MG63 (cell line): ENCODE results near the gene DDX41. TPM values are rescaled to one million over a fixed set of nuclear protein-coding genes. Genes with fewer than 3 reads are reported as not detected.

Experiments
- DNase-seq: peaks from one replicate; pipeline ENCODE4 v3.0.0-alpha.2; 2020
- H3K27me3 ChIP-seq: fragments of 250-450 bp; sonication (Bioruptor Pico); 2 replicates; pipeline ENCODE4 v1.5.1; 2020; ENCODE audit warnings: mild to moderate bottlenecking, moderate library complexity
- H3K36me3 ChIP-seq: fragments of 250-450 bp; sonication (Bioruptor Pico); 2 replicates; pipeline ENCODE4 v1.5.1; 2020; ENCODE audit warnings: mild to moderate bottlenecking, moderate library complexity
- H3K4me3 ChIP-seq: fragments of 250-450 bp; sonication (Bioruptor Pico); 2 replicates; pipeline ENCODE4 v1.5.1; 2020; ENCODE audit warnings: mild to moderate bottlenecking, moderate library complexity
- H3K9me3 ChIP-seq: fragments of 250-450 bp; sonication (Bioruptor Pico); 2 replicates; pipeline ENCODE4 v1.5.1; 2020; ENCODE audit warnings: mild to moderate bottlenecking, moderate library complexity
- total RNA-seq: library from RNA; depleted of rRNA; stranded (reverse); fragments of >200 nt; shearing (Covaris generic); gene quantifications from 2 replicates; pipeline ENCODE4 v1.2.3, GENCODE V29; 2014; ENCODE audit warnings: low replicate concordance

The DDX41 gene
- total RNA-seq, 1 experiment from 2014 or later: 127 TPM

- Histone ChIP-seq H3K9me3 (no peaks in the 10 kb centered on the region), H3K36me3 (peaks cover 42% of the 10 kb centered on the region), H3K27me3 (no peaks in the 10 kb centered on the region), H3K4me3 (no peak overlapping the region)
- DNase-seq: no peak
Measured at GRCh38 chr5:177508221-177508611, 8.5 kb downstream of the DDX41 start.

GRCh38 chr5:177507596-177508220 is 9.1 kb downstream of the DDX41 start:
- H3K36me3 ChIP-seq: peaks cover 37% of the 10 kb centered on the region
- H3K4me3 ChIP-seq: no peak overlapping the region
- DNase-seq: no peak
- H3K9me3 ChIP-seq: no peaks in the 10 kb centered on the region
- H3K27me3 ChIP-seq: no peaks in the 10 kb centered on the region

GRCh38 chr5:177507165-177507564 is 9.6 kb downstream of the DDX41 start:
- DNase-seq: no peak
- H3K36me3 ChIP-seq: peaks cover 32% of the 10 kb centered on the region

GRCh38 chr5:177505075-177505474 is 11.7 kb downstream of the DDX41 start:
- Histone ChIP-seq H3K27me3 (no peaks in the 10 kb centered on the region), H3K36me3 (peaks cover 11% of the 10 kb centered on the region), H3K9me3 (no peaks in the 10 kb centered on the region), H3K4me3 (no peak overlapping the region)
- DNase-seq: no peak

More at GRCh38 chr5:177507165-177507564, 9.6 kb downstream of the DDX41 start:
- no peaks in the 10 kb centered on the region for H3K27me3 ChIP-seq
- H3K4me3 ChIP-seq: no peak overlapping the region
- no peaks in the 10 kb centered on the region for H3K9me3 ChIP-seq

- Histone ChIP-seq H3K36me3 (peaks cover 10% of the 10 kb centered on the region), H3K4me3 (no peak overlapping the region), H3K9me3 (no peaks in the 10 kb centered on the region), H3K27me3 (no peaks in the 10 kb centered on the region)
- no peak for DNase-seq
Measured at GRCh38 chr5:177504086-177505056, 12.4 kb downstream of the DDX41 start.

GRCh38 chr5:177503351-177504085 is 13.2 kb downstream of the DDX41 start:
- H3K4me3 ChIP-seq: no peak overlapping the region

GRCh38 chr5:177502886-177503285 is 13.9 kb downstream of the DDX41 start:
- Histone ChIP-seq H3K27me3 (no peaks in the 10 kb centered on the region), H3K4me3 (no peak overlapping the region), H3K36me3 (no peaks in the 10 kb centered on the region; the same call in none of the 2 replicates), H3K9me3 (no peaks in the 10 kb centered on the region)
- no peak for DNase-seq

More at GRCh38 chr5:177503351-177504085, 13.2 kb downstream of the DDX41 start:
- Histone ChIP-seq H3K9me3 (no peaks in the 10 kb centered on the region), H3K36me3 (peaks cover 2% of the 10 kb centered on the region), H3K27me3 (no peaks in the 10 kb centered on the region)
- DNase-seq: no peak

GRCh38 chr5:177501874-177502678 is 14.7 kb downstream of the DDX41 start:
- no peaks in the 10 kb centered on the region for H3K9me3 ChIP-seq

GRCh38 chr5:177500685-177501522 is 15.9 kb downstream of the DDX41 start:
- H3K36me3 ChIP-seq: peaks cover 7% of the 10 kb centered on the region
- H3K9me3 ChIP-seq: no peaks in the 10 kb centered on the region
- peak; percentile 87 for DNase-seq
- H3K27me3 ChIP-seq: no peaks in the 10 kb centered on the region
- no peak overlapping the region for H3K4me3 ChIP-seq

More at GRCh38 chr5:177501874-177502678, 14.7 kb downstream of the DDX41 start:
- Histone ChIP-seq H3K36me3 (no peaks in the 10 kb centered on the region; the same call in none of the 2 replicates), H3K27me3 (no peaks in the 10 kb centered on the region), H3K4me3 (no peak overlapping the region)
- no peak for DNase-seq

- no peaks in the 10 kb centered on the region for H3K27me3 ChIP-seq
- H3K4me3 ChIP-seq: no peak overlapping the region
- no peaks in the 10 kb centered on the region for H3K9me3 ChIP-seq
- peaks cover 17% of the 10 kb centered on the region for H3K36me3 ChIP-seq
- DNase-seq: no peak
Measured at GRCh38 chr5:177499842-177500241, 16.9 kb downstream of the DDX41 start.

- Histone ChIP-seq H3K27me3 (no peaks in the 10 kb centered on the region), H3K36me3 (peaks cover 34% of the 10 kb centered on the region), H3K9me3 (no peaks in the 10 kb centered on the region), H3K4me3 (peak overlapping the region; percentile 65)
- DNase-seq: no peak
Measured at GRCh38 chr5:177498013-177498787, 18.6 kb downstream of the DDX41 start.

- DNase-seq: peak; percentile 98
- Histone ChIP-seq H3K36me3 (peaks cover 41% of the 10 kb centered on the region), H3K27me3 (no peaks in the 10 kb centered on the region), H3K4me3 (peak within 1 kb of the TSS; percentile 65), H3K9me3 (no peaks in the 10 kb centered on the region)
Measured at GRCh38 chr5:177497292-177498012, 19.3 kb downstream of the DDX41 start, which contains the start of gene PDLIM7. Gene PDLIM7 (minus strand): TSS chr5:177497604. CDS start chr5:177496512, 1,092 bp downstream.

GRCh38 chr5:177496727-177497291 is 20.0 kb downstream of the DDX41 start:
- H3K4me3 ChIP-seq: peak overlapping the region; percentile 65
- H3K9me3 ChIP-seq: no peaks in the 10 kb centered on the region
- H3K27me3 ChIP-seq: no peaks in the 10 kb centered on the region
- DNase-seq: peak; percentile 96
- peaks cover 47% of the 10 kb centered on the region for H3K36me3 ChIP-seq
